Karpas-422 (cell line): ENCODE data around the gene CKAP2L. TPM values are rescaled to one million over a fixed set of nuclear protein-coding genes. Genes with fewer than 3 reads are reported as not detected.
A peak's percentile ranks its signal among the peaks of the same experiment; 100 is the strongest.

Source experiments
- DNase-seq: peaks from one replicate; pipeline ENCODE4 v3.0.0-alpha.2; 2015
- H2AFZ ChIP-seq: fragments of 200-600 bp; sonication (generic); 2 replicates; pipeline ENCODE4 v1.6.1; 2014; ENCODE audit warnings: antibody characterized with exemption, low read length, mixed read lengths
- H3K27ac ChIP-seq: fragments of 200-600 bp; sonication (generic); 2 replicates; pipeline ENCODE4 v1.5.1; 2014; ENCODE audit warnings: mild to moderate bottlenecking, low read length, moderate library complexity
- H3K27me3 ChIP-seq: fragments of 200-600 bp; sonication (generic); 2 replicates; pipeline ENCODE4 v1.6.1; 2014; ENCODE audit warnings: low read length, mixed read lengths
- H3K36me3 ChIP-seq: fragments of 200-600 bp; sonication (generic); 2 replicates; pipeline ENCODE4 v1.6.1; 2014; ENCODE audit warnings: low read length, mixed read lengths; ENCODE audit not compliant: insufficient read depth
- H3K4me1 ChIP-seq: fragments of 200-600 bp; sonication (generic); 2 replicates; pipeline ENCODE4 v1.6.1; 2014; ENCODE audit warnings: mild to moderate bottlenecking, low read length, mixed read lengths
- H3K4me2 ChIP-seq: fragments of 200-600 bp; sonication (generic); 2 replicates; pipeline ENCODE4 v1.6.1; 2014; ENCODE audit warnings: low read length, low read depth, mild to moderate bottlenecking; ENCODE audit not compliant: poor library complexity, severe bottlenecking
- H3K4me3 ChIP-seq: fragments of 200-600 bp; sonication (generic); 2 replicates; pipeline ENCODE4 v1.5.1; 2014; ENCODE audit warnings: mild to moderate bottlenecking, antibody characterized with exemption, low read length, mixed read lengths
- H3K79me2 ChIP-seq: fragments of 200-600 bp; sonication (generic); 2 replicates; pipeline ENCODE4 v1.6.1; 2014; ENCODE audit warnings: mild to moderate bottlenecking, low read length, mixed read lengths
- H3K9ac ChIP-seq: fragments of 200-600 bp; sonication (generic); 2 replicates; pipeline ENCODE4 v1.6.0; 2014; ENCODE audit warnings: low read length
- H3K9me2 ChIP-seq: fragments of 200-600 bp; sonication (generic), shearing (Covaris generic); replicated peaks from 2 replicates; pipeline ENCODE4 v1.6.0; 2014; ENCODE audit warnings: mild to moderate bottlenecking, low read length, moderate library complexity; ENCODE audit not compliant: insufficient read depth
- H3K9me3 ChIP-seq: fragments of 300-700, 200-600 bp; sonication (generic); 2 replicates; pipeline ENCODE4 v1.6.1; 2014; ENCODE audit warnings: low read length, mixed read lengths
- H4K20me1 ChIP-seq: fragments of 200-600 bp; sonication (generic); 2 replicates; pipeline ENCODE4 v1.6.1; 2014; ENCODE audit warnings: mild to moderate bottlenecking, antibody characterized with exemption, low read length, low read depth; ENCODE audit not compliant: insufficient read depth
- total RNA-seq: library from RNA; depleted of rRNA; stranded (reverse); fragments of >200 nt; shearing (Covaris generic); gene quantifications from 2 replicates; pipeline ENCODE4 v1.2.3, GENCODE V29; 2014; ENCODE audit warnings: low replicate concordance

The CKAP2L gene
- total RNA-seq, 1 experiment from 2014 or later, result 17.0 TPM

DNA sequence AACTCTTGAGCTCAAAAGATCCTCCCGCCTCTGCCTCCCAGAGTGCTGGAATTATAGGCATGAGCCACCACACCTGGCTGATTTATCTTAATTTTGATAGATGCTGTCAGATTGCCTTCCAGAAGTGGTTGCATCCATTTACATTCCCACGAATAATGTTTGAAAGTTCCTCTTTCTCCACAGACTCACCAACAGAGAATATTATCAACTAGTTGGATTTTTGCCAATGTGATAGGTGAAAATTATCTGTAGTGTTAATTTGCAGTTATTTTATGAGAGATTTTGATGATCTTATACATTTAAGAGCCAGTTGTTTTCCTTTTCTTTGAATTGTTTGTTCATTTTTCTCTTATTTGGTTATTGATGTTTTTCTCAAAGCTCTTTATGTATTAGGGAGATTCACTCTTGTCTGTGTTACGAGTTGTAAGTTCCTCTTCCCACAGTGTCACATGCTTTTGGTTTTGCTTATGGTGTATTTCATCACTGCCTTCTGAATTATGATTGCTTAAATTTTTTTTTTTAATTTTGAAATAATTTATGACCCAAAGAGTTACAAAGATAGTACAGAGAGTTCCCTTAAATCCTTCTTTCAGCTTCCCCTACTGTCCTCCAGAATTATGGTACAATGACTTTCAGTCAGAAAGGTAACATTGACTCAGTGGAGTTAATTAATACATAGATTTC lies 64.3 kb downstream of the CKAP2L start:
- Histone ChIP-seq H3K27ac (no peak overlapping the region), H3K9me2 (no peaks in the 10 kb centered on the region), H4K20me1 (no peaks in the 10 kb centered on the region), H3K9ac (no peak overlapping the region), H2AFZ (no peak overlapping the region), H3K4me1 (no peaks in the 10 kb centered on the region), H3K36me3 (no peaks in the 10 kb centered on the region), H3K4me3 (no peak overlapping the region), H3K79me2 (no peaks in the 10 kb centered on the region), H3K4me2 (no peak overlapping the region), H3K27me3 (no peaks in the 10 kb centered on the region), H3K9me3 (no peaks in the 10 kb centered on the region)
- no peak for DNase-seq

DNA sequence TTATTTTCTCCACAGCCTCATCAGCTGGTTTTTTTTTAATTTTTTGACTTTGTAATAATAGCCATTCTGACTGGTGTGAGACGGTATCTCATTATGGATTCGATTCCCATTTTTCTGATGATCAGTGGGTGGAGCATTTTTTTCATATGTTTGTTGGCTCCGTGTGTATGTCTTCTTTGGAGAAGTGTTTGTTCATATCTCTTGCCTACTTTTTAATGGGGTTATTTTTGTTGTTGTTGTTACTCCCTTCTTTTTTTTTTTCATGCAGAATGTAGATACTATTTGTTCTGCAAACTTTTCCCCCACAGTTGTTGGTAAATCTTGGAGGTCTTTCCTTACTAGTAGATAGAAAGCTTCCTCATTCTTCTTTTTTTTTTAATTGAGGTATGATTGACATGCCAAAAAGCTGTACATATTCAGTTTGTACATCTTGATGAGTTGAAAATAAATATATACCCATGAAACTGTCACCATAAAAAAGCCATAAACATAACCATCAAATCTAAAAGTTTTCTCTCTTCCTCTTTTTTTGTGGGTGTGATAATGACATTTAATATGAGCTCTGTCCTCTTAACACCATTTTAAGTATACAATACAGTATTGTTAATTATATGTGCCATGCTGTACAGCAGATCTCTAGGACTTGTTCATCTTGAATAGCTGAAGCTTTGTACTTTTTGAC lies 65.4 kb downstream of the CKAP2L start:
- Histone ChIP-seq H3K9me2 (no peaks in the 10 kb centered on the region), H3K4me2 (no peak overlapping the region), H3K79me2 (no peaks in the 10 kb centered on the region), H3K4me1 (no peaks in the 10 kb centered on the region), H4K20me1 (no peaks in the 10 kb centered on the region), H2AFZ (no peak overlapping the region), H3K27ac (no peak overlapping the region), H3K9ac (no peak overlapping the region), H3K36me3 (no peaks in the 10 kb centered on the region), H3K9me3 (no peaks in the 10 kb centered on the region), H3K27me3 (no peaks in the 10 kb centered on the region), H3K4me3 (no peak overlapping the region)
- DNase-seq, result no peak

DNA sequence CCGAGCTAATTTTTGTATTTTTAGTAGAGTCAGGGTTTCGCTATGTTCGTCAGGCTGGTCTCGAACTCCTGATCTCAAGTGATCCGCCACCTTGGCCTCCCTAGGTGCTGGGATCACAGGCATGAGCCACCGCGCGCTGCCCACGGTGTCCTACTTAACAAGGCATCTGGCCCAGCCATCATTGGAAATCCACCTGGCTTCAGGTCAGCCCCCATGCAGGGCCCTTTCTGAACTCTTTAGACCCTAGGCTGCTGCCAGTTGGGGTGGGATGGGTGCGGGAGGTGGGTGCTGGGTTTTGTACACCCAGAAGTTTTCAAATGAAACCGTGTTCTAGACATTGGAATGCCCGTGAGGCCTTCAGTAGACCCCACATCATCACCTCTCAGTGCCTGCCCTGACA lies 70.2 kb downstream of the CKAP2L start:
- H3K4me3 ChIP-seq, result no peak overlapping the region
- H4K20me1 ChIP-seq, result no peaks in the 10 kb centered on the region
- H3K9me2 ChIP-seq, result no peaks in the 10 kb centered on the region
- no peaks in the 10 kb centered on the region for H3K9me3 ChIP-seq
- no peak overlapping the region for H3K9ac ChIP-seq
- H2AFZ ChIP-seq, result no peak overlapping the region
- no peaks in the 10 kb centered on the region for H3K27me3 ChIP-seq
- H3K79me2 ChIP-seq, result no peaks in the 10 kb centered on the region
- H3K27ac ChIP-seq, result no peak overlapping the region
- no peaks in the 10 kb centered on the region for H3K36me3 ChIP-seq
- no peak overlapping the region for H3K4me2 ChIP-seq
- no peak for DNase-seq
- peaks cover 4% of the 10 kb centered on the region; the same call in 1 of the 2 replicates for H3K4me1 ChIP-seq

GRCh38 chr2:112693596-112693995 lies 70.8 kb downstream of the CKAP2L start:
- DNase-seq, result no peak
- H3K4me3 ChIP-seq, result no peak overlapping the region
- no peak overlapping the region for H3K27ac ChIP-seq
- no peak overlapping the region for H2AFZ ChIP-seq
- no peaks in the 10 kb centered on the region for H3K36me3 ChIP-seq
- H4K20me1 ChIP-seq, result no peaks in the 10 kb centered on the region
- no peaks in the 10 kb centered on the region for H3K9me2 ChIP-seq
- no peaks in the 10 kb centered on the region for H3K9me3 ChIP-seq
- H3K4me2 ChIP-seq, result no peak overlapping the region
- H3K4me1 ChIP-seq, result peaks cover 4% of the 10 kb centered on the region; the same call in 1 of the 2 replicates
- H3K79me2 ChIP-seq, result no peaks in the 10 kb centered on the region
- no peak overlapping the region for H3K9ac ChIP-seq
- no peaks in the 10 kb centered on the region for H3K27me3 ChIP-seq

GRCh38 chr2:112692918-112693317 lies 71.5 kb downstream of the CKAP2L start:
- Histone ChIP-seq H3K4me1 (peaks cover 4% of the 10 kb centered on the region; the same call in 1 of the 2 replicates), H3K9ac (no peak overlapping the region), H3K36me3 (no peaks in the 10 kb centered on the region), H4K20me1 (no peaks in the 10 kb centered on the region), H2AFZ (no peak overlapping the region), H3K9me3 (no peaks in the 10 kb centered on the region), H3K79me2 (no peaks in the 10 kb centered on the region), H3K9me2 (no peaks in the 10 kb centered on the region), H3K27ac (no peak overlapping the region), H3K27me3 (no peaks in the 10 kb centered on the region), H3K4me2 (no peak overlapping the region), H3K4me3 (no peak overlapping the region)
- DNase-seq, result no peak

DNA sequence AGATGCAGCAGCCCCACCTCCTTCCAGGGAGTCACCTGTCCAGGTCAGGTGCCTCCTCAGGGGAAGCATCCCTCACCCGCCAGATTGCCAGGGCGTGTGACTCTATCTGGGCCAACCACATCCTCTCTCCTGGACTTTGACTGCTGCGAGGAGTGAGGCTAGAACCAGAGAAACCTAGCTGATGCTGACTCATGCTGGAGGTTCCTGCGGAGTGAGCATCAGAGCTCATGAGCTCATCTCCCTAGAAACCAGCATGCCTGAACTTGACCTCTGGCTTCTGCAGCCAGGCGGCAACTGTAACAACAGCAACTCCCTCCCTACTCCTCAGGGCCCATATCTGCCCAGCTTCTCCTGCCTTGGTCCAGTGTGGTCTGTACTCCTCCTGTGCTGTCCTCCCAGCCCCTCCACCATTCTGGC lies 71.9 kb downstream of the CKAP2L start:
- Histone ChIP-seq H3K36me3 (no peaks in the 10 kb centered on the region), H3K4me1 (peaks cover 4% of the 10 kb centered on the region; the same call in 1 of the 2 replicates), H3K9me3 (no peaks in the 10 kb centered on the region), H3K9ac (no peak overlapping the region), H3K79me2 (no peaks in the 10 kb centered on the region), H2AFZ (no peak overlapping the region), H4K20me1 (no peaks in the 10 kb centered on the region), H3K27me3 (no peaks in the 10 kb centered on the region), H3K27ac (no peak overlapping the region), H3K4me3 (no peak overlapping the region), H3K9me2 (no peaks in the 10 kb centered on the region), H3K4me2 (no peak overlapping the region)
- no peak for DNase-seq

GRCh38 chr2:112691881-112692281 lies 72.5 kb downstream of the CKAP2L start:
- Histone ChIP-seq H3K4me1 (peaks cover 4% of the 10 kb centered on the region; the same call in 1 of the 2 replicates), H3K27ac (no peak overlapping the region), H3K4me3 (no peak overlapping the region), H2AFZ (no peak overlapping the region), H3K4me2 (no peak overlapping the region), H3K9me3 (no peaks in the 10 kb centered on the region), H4K20me1 (no peaks in the 10 kb centered on the region), H3K9me2 (no peaks in the 10 kb centered on the region), H3K27me3 (no peaks in the 10 kb centered on the region), H3K79me2 (no peaks in the 10 kb centered on the region), H3K36me3 (no peaks in the 10 kb centered on the region), H3K9ac (no peak overlapping the region)
- DNase-seq, result no peak

DNA sequence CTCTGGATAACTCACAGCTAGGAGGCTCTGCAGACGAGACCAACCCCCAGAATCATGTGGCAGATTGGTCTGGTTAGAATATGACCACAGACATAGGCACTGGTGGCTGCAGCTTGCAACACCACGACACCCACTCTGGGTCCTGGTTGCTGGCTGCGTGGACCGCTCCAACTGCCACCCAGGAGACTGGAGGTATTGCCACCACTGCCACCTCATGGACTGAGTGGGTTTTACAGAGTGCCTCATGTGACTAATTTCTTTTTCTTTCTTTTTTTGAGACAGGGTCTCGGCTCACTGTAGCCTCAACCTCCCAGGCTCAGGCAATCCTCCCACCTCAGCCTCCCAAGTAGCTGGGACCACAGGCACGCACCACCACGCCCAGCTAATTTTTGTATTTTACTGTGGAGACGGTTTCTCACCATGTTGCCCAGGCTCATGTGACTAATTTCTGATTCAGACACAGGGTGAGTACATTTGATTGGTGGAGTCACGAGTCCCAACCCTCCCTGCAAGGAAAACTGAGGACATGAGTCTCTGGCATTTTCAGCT lies 73.5 kb downstream of the CKAP2L start:
- H3K4me3 ChIP-seq, result no peak overlapping the region; the same call in 1 of the 2 replicates
- 0 out of 2 replicates have a peak overlapping the region, but pooled peaks have one; percentile 27 for H3K9ac ChIP-seq
- H3K9me3 ChIP-seq, result no peaks in the 10 kb centered on the region
- H3K27me3 ChIP-seq, result no peaks in the 10 kb centered on the region
- H3K4me1 ChIP-seq, result peaks cover 4% of the 10 kb centered on the region; the same call in 1 of the 2 replicates
- no peaks in the 10 kb centered on the region for H3K36me3 ChIP-seq
- H2AFZ ChIP-seq, result peak overlapping the region; percentile 70; the same call in 1 of the 2 replicates
- H3K79me2 ChIP-seq, result no peaks in the 10 kb centered on the region
- peak overlapping the region; percentile 32 for H3K4me2 ChIP-seq
- no peak overlapping the region for H3K27ac ChIP-seq
- DNase-seq, result peak; percentile 78
- no peaks in the 10 kb centered on the region for H4K20me1 ChIP-seq
- H3K9me2 ChIP-seq, result no peaks in the 10 kb centered on the region
